ENCODE results near the gene DPP6.

- TF ChIP-seq EZH2 (IDR thresholded peaks at IDR 0.05): no peak
- TF ChIP-seq POLR2AphosphoS5 (IDR thresholded peaks at IDR 0.05; ENCODE audit: borderline replicate concordance, low read depth, low read length): no peak
- TF ChIP-seq FOXP2 (optimal IDR thresholded peaks at IDR 0.05; ENCODE audit: control extremely low read depth, extremely low read length, insufficient read depth): no peak
These were observed 731.2 kb downstream of the DPP6 start for GRCh38 chr7:154783281-154783909.
